ENCODE data around the gene NAGLU. TPM values are rescaled to one million over a fixed set of nuclear protein-coding genes. Genes with fewer than 3 reads are reported as not detected.

NAGLU gene
- polyA plus RNA-seq, 4 donors, result 25.3 to 47.0 (median 32.7) TPM

DNA sequence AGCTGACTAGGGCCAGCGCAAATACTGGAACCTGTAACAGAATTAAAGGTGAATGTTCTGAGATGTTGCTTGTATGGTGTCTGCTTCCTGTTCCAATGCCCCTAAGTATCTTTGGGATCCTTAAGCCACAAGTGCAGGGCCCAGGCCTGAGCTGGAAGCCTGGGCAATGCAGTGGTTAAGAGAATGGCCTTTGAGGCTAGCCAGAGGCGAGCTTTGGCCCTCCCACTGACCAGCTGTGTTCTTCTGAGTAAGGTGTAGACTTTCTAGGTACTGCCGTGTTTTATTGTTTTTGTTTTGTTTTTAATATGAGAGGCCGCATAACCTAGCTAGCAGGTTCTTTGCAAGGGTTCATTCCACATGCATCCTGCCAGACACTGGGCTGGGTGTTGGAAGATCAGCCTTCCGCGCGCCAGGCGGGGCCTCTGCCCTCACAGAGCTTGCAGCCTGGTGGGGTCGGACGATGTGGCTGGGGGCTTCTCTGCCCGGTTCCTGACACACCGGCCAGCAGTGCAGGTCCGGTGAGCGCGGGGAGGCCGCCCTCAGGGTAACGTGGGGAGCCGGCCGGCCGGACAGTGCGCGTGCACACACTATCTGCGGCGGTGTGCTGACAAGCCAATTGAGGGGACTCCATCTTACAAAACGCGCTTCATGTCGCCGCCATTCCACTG, 30.3 kb downstream of the NAGLU start:
- WGBS, 3 donors, result 33 to 50% (median 34%) methylated on average over 25 to 28 of the region's 28 CpGs
- peak overlapping the region in 2 of 3 donors; percentile 88 to 89 for H3K4me3 ChIP-seq (ENCODE audit: low read depth in 1 of 3, low read length in 3 of 3)
- DNase-seq, result no peak
- H3K27ac ChIP-seq (ENCODE audit: low read depth in 1 of 3, low read length in 2 of 3), result peak overlapping the region; percentile 71 to 97 (median 78)
- peaks cover 8 to 53% (median 10%) of the 10 kb centered on the region in 3 donors for H3K4me1 ChIP-seq (ENCODE audit: control insufficient read depth in 3 of 3, insufficient read depth in 2 of 3, low read depth in 1 of 3, low read length in 2 of 3)
- no peaks in the 10 kb centered on the region for H3K27me3 ChIP-seq (ENCODE audit: control insufficient read depth in 3 of 3, insufficient read depth in 3 of 3, low read length in 3 of 3)
- FAIRE-seq, result no peak
- peaks cover 14 to 75% (median 16%) of the 10 kb centered on the region in 3 donors for H3K36me3 ChIP-seq (ENCODE audit: control insufficient read depth in 3 of 3, insufficient read depth in 2 of 3, low read depth in 1 of 3, low read length in 3 of 3)
- H3K9me3 ChIP-seq (ENCODE audit: control insufficient read depth in 2 of 2, insufficient read depth in 1 of 2, low read depth in 1 of 2, low read length in 1 of 2), result no peaks in the 10 kb centered on the region

- WGBS, 3 donors, result 0% methylated on average over 48 to 72 of the region's 72 CpGs
- FAIRE-seq, result no peak
- peaks cover 19 to 82% (median 21%) of the 10 kb centered on the region in 3 donors for H3K36me3 ChIP-seq (ENCODE audit: control insufficient read depth in 3 of 3, insufficient read depth in 2 of 3, low read depth in 1 of 3, low read length in 3 of 3)
Observed at GRCh38 chr17:42566883-42567573, 31.0 kb downstream of the NAGLU start, which contains the start of gene MLX. MLX (plus strand) TSS chr17:42567100; CDS start chr17:42567125, 25 bp downstream.

GRCh38 chr17:42568341-42569111, 32.5 kb downstream of the NAGLU start:
- no peak for DNase-seq
- Histone ChIP-seq H3K9me3 (ENCODE audit: control insufficient read depth in 2 of 2, insufficient read depth in 1 of 2, low read depth in 1 of 2, low read length in 1 of 2) (no peaks in the 10 kb centered on the region), H3K4me1 (ENCODE audit: control insufficient read depth in 3 of 3, insufficient read depth in 2 of 3, low read depth in 1 of 3, low read length in 2 of 3) (peaks cover 7 to 39% (median 7%) of the 10 kb centered on the region in 3 donors), H3K27ac (ENCODE audit: low read depth in 1 of 3, low read length in 2 of 3) (peak overlapping the region in 2 of 3 donors; percentile 36 to 94), H3K27me3 (ENCODE audit: control insufficient read depth in 3 of 3, insufficient read depth in 3 of 3, low read length in 3 of 3) (no peaks in the 10 kb centered on the region), H3K4me3 (ENCODE audit: low read depth in 1 of 3, low read length in 3 of 3) (peak overlapping the region in 1 of 3 donors; percentile 3), H3K36me3 (ENCODE audit: control insufficient read depth in 3 of 3, insufficient read depth in 2 of 3, low read depth in 1 of 3, low read length in 3 of 3) (peaks cover 20 to 88% (median 35%) of the 10 kb centered on the region in 3 donors)
- no peak for FAIRE-seq
- 82 to 90% (median 84%) methylated on average over 14 of the region's 14 CpGs for WGBS, 3 donors

More at GRCh38 chr17:42566883-42567573, 31.0 kb downstream of the NAGLU start, which contains the start of gene MLX:
- no peaks in the 10 kb centered on the region for H3K9me3 ChIP-seq (ENCODE audit: control insufficient read depth in 2 of 2, insufficient read depth in 1 of 2, low read depth in 1 of 2, low read length in 1 of 2)
- peak within 1 kb of the TSS; percentile 82 to 89 (median 88) for H3K4me3 ChIP-seq (ENCODE audit: low read depth in 1 of 3, low read length in 3 of 3)
- H3K4me1 ChIP-seq (ENCODE audit: control insufficient read depth in 3 of 3, insufficient read depth in 2 of 3, low read depth in 1 of 3, low read length in 2 of 3), result peaks cover 8 to 49% (median 10%) of the 10 kb centered on the region in 3 donors
- DNase-seq, result peak; percentile 97 to 98
- no peaks in the 10 kb centered on the region for H3K27me3 ChIP-seq (ENCODE audit: control insufficient read depth in 3 of 3, insufficient read depth in 3 of 3, low read length in 3 of 3)
- H3K27ac ChIP-seq (ENCODE audit: low read depth in 1 of 3, low read length in 2 of 3), result peak within 1 kb of the TSS; percentile 94 to 97 (median 95)

DNA sequence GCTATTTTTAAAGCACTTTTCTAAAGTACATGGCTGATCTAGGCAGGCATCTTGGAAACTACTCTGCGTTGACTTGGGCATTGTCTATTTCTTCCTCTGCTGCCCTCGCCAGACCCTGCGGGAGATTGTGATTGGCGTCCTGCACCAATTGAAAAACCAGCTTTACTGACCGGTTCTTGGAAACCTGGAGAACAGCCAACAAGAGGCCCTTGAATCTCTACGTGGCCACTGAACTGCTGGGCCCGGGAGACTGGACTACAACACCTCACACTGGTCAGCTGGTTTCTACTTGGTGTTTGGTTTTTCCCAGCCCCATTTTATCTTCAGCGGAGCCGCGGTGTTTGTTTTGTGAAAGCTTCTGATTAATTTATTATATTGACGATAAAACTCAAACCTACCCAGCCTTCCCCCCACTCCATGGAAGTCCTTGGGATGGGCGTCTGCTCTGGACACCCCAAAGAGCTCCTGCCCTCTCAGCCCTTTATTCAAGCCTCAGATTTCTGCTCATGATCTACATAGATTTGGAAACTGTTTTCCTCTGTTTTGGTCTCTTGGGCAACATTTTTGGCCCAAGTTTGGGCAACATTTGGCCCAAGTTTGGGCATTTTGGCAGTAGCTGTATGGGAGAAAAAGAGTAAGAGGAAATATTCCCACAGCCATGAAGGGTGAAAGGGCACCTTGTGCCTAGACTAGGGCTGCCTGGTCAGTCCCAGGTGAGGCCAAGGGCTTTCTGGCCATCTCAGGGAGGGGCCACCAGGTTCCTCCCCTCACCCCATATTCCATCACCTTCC, 35.6 kb downstream of the NAGLU start:
- Histone ChIP-seq H3K9me3 (ENCODE audit: control insufficient read depth in 2 of 2, insufficient read depth in 1 of 2, low read depth in 1 of 2, low read length in 1 of 2) (no peaks in the 10 kb centered on the region), H3K4me1 (ENCODE audit: control insufficient read depth in 3 of 3, insufficient read depth in 2 of 3, low read depth in 1 of 3, low read length in 2 of 3) (peaks cover 0 to 23% (median under 1%) of the 10 kb centered on the region in 3 donors), H3K27ac (ENCODE audit: low read depth in 1 of 3, low read length in 2 of 3) (no peak overlapping the region), H3K36me3 (ENCODE audit: control insufficient read depth in 3 of 3, insufficient read depth in 2 of 3, low read depth in 1 of 3, low read length in 3 of 3) (peaks cover 15 to 73% (median 41%) of the 10 kb centered on the region in 3 donors), H3K27me3 (ENCODE audit: control insufficient read depth in 3 of 3, insufficient read depth in 3 of 3, low read length in 3 of 3) (no peaks in the 10 kb centered on the region), H3K4me3 (ENCODE audit: low read depth in 1 of 3, low read length in 3 of 3) (no peak overlapping the region)
- 67 to 75% (median 72%) methylated on average over 12 of the region's 12 CpGs for WGBS, 3 donors
- FAIRE-seq, result no peak
- DNase-seq, result no peak

GRCh38 chr17:42573095-42573494, 37.1 kb downstream of the NAGLU start:
- no peaks in the 10 kb centered on the region for H3K27me3 ChIP-seq (ENCODE audit: control insufficient read depth in 3 of 3, insufficient read depth in 3 of 3, low read length in 3 of 3)
- no peak overlapping the region for H3K27ac ChIP-seq (ENCODE audit: low read depth in 1 of 3, low read length in 2 of 3)
- no peaks in the 10 kb centered on the region for H3K9me3 ChIP-seq (ENCODE audit: control insufficient read depth in 2 of 2, insufficient read depth in 1 of 2, low read depth in 1 of 2, low read length in 1 of 2)
- no peak overlapping the region for H3K4me3 ChIP-seq (ENCODE audit: low read depth in 1 of 3, low read length in 3 of 3)
- peaks cover 15 to 72% (median 41%) of the 10 kb centered on the region in 3 donors for H3K36me3 ChIP-seq (ENCODE audit: control insufficient read depth in 3 of 3, insufficient read depth in 2 of 3, low read depth in 1 of 3, low read length in 3 of 3)
- H3K4me1 ChIP-seq (ENCODE audit: control insufficient read depth in 3 of 3, insufficient read depth in 2 of 3, low read depth in 1 of 3, low read length in 2 of 3), result peaks cover 0 to 27% (median 0%) of the 10 kb centered on the region in 3 donors
- DNase-seq, result no peak
- no peak for FAIRE-seq
- 79 to 86% (median 80%) methylated on average over 4 of the region's 4 CpGs for WGBS, 3 donors

DNA sequence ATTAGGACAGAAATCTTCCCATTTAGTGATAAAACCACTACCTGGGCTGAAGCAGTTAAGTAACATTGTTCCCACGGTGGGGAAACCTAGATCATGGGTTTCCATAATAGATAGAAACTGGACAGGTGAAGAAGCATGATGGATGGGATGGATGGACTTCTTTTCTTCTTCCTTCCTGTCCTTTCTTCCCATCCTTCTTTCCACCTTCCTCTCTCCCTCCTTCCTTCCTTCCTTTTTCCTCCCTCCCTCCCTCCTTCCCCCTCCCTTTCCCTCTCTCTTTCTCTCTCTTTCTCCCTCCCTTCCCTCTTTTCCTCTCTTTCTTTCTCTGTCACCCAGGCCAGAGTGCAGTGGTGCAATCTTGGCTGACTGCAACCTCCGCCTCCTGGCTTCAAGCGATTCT, 38.4 kb downstream of the NAGLU start:
- Histone ChIP-seq H3K9me3 (ENCODE audit: control insufficient read depth in 2 of 2, insufficient read depth in 1 of 2, low read depth in 1 of 2, low read length in 1 of 2) (no peaks in the 10 kb centered on the region), H3K36me3 (ENCODE audit: control insufficient read depth in 3 of 3, insufficient read depth in 2 of 3, low read depth in 1 of 3, low read length in 3 of 3) (peaks cover 11 to 61% (median 38%) of the 10 kb centered on the region in 3 donors), H3K27ac (ENCODE audit: low read depth in 1 of 3, low read length in 2 of 3) (no peak overlapping the region), H3K4me3 (ENCODE audit: low read depth in 1 of 3, low read length in 3 of 3) (no peak overlapping the region), H3K27me3 (ENCODE audit: control insufficient read depth in 3 of 3, insufficient read depth in 3 of 3, low read length in 3 of 3) (no peaks in the 10 kb centered on the region), H3K4me1 (ENCODE audit: control insufficient read depth in 3 of 3, insufficient read depth in 2 of 3, low read depth in 1 of 3, low read length in 2 of 3) (peaks cover 0 to 20% (median 0%) of the 10 kb centered on the region in 3 donors)
- FAIRE-seq (no peak), DNase-seq (no peak)
- 79 to 86% (median 84%) methylated on average over 3 of the region's 3 CpGs for WGBS, 3 donors

DNA sequence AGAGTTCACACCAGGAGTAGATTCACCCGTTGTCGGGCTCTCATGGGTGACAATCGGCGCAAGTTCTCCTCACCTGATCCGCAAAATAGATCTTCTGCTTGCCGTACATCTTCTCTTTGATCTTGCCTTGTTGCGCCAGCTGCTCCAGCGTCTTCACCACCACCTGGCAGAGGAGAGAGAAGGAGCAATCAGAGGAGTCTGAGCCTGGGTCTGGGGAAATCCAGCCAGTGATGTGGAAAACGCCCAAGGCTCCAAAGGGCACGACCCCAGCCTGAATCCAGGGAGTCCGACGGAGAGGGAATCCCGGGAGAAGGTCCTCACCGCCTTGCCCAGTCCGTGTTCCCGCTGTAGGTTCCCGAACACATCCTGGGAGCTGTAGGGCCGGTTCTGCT, 41.1 kb downstream of the NAGLU start:
- H3K27ac ChIP-seq (ENCODE audit: low read depth in 1 of 3, low read length in 2 of 3), result peak overlapping the region in 2 of 3 donors; percentile 73 to 90
- H3K4me3 ChIP-seq (ENCODE audit: low read depth in 1 of 3, low read length in 3 of 3), result peak overlapping the region in 2 of 3 donors; percentile 66 to 79

More for the DNA sequence above, 41.1 kb downstream of the NAGLU start:
- WGBS, 3 donors, result 0 to 5% (median 4%) methylated on average over 15 to 18 of the region's 18 CpGs
- FAIRE-seq (no peak), DNase-seq (no peak)
- peaks cover 0 to 58% (median 25%) of the 10 kb centered on the region in 3 donors for H3K36me3 ChIP-seq (ENCODE audit: control insufficient read depth in 3 of 3, insufficient read depth in 2 of 3, low read depth in 1 of 3, low read length in 3 of 3)
- H3K9me3 ChIP-seq (ENCODE audit: control insufficient read depth in 2 of 2, insufficient read depth in 1 of 2, low read depth in 1 of 2, low read length in 1 of 2), result no peaks in the 10 kb centered on the region
- no peaks in the 10 kb centered on the region for H3K27me3 ChIP-seq (ENCODE audit: control insufficient read depth in 3 of 3, insufficient read depth in 3 of 3, low read length in 3 of 3)
- peaks cover 0 to 14% (median 0%) of the 10 kb centered on the region in 3 donors for H3K4me1 ChIP-seq (ENCODE audit: control insufficient read depth in 3 of 3, insufficient read depth in 2 of 3, low read depth in 1 of 3, low read length in 2 of 3)
